ENCODE results near the gene NDUFC1.
"Not testable (repeated sequence)": the region's sequence is repeated elsewhere in the genome, so short reads cannot be mapped to it uniquely, and the experiment has no call there.

The NDUFC1 gene

DNA sequence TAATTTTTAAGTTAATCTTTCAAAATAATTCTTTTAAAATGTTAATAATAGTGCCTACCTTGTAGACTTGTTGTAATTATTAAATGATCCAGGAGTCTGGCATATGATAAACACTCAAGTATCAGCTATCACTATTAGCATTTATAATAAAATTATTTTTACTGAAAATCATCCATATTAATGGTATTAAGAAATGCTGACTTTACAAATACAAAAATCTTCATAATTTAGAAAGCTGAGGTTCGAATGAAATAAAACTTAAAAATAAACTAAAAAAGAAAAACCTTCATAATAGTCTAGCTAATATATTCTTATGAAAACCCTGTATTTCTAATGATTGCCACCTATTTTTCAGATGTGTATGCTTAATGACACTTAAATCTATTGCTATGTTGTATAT is 27.5 kb downstream of the NDUFC1 start:
- Histone ChIP-seq H3K36me3 (ENCODE audit: control insufficient read depth, insufficient read depth, low read length) (no peaks in the 10 kb centered on the region), H3K27ac (ENCODE audit: low read depth, low read length) (no peak overlapping the region), H3K9ac (ENCODE audit: low read depth, low read length) (no peak overlapping the region), H3K27me3 (ENCODE audit: control insufficient read depth, insufficient read depth, low read length) (peaks cover 31% of the 10 kb centered on the region), H3K9me3 (ENCODE audit: control insufficient read depth, insufficient read depth, low read length) (no peaks in the 10 kb centered on the region), H3K4me3 (ENCODE audit: low read depth, low read length) (no peak overlapping the region), H3K4me1 (ENCODE audit: control insufficient read depth, insufficient read depth, low read length) (no peaks in the 10 kb centered on the region)

DNA sequence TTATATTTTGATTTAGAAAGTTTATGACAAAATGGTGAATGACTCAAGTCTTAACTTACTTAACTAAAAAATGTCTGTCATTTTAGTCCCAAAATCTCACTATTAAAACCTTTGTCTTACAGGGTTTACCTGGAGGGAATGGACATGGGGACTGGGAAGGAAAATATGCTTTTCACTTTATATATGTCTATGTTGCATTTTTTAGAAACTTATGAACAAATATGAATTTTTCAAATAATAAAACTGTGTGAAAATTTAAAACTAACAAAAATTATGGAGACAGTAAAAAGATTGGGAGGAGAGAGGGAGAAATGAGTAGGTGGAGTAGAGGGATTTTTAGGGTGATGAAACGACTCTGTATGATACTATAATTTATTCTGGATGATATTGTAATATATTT is 28.4 kb downstream of the NDUFC1 start:
- H3K9ac ChIP-seq (ENCODE audit: low read depth, low read length), result no peak overlapping the region
- H3K4me1 ChIP-seq (ENCODE audit: control insufficient read depth, insufficient read depth, low read length), result no peaks in the 10 kb centered on the region
- H3K36me3 ChIP-seq (ENCODE audit: control insufficient read depth, insufficient read depth, low read length), result no peaks in the 10 kb centered on the region
- peaks cover 21% of the 10 kb centered on the region for H3K27me3 ChIP-seq (ENCODE audit: control insufficient read depth, insufficient read depth, low read length)
- no peak overlapping the region for H3K27ac ChIP-seq (ENCODE audit: low read depth, low read length)
- no peaks in the 10 kb centered on the region for H3K9me3 ChIP-seq (ENCODE audit: control insufficient read depth, insufficient read depth, low read length)
- H3K4me3 ChIP-seq (ENCODE audit: low read depth, low read length), result no peak overlapping the region

DNA sequence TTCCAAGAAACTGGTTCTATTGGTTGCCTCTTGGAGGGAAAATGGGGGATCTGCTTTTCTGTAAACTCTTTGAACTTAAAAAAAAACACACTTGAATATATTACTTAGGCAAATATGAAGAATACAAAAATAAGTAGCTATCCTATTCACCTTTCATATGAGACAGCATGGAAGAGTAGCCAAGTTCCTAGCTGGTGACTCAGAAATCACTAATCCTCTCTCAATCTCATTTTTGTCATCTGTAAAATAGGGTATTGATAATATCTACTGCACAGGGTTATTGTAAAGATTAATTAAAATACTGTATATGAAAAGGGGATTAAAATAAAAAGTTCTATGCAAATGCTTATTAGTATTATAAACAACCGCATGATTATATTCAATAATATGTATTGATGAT is 35.0 kb downstream of the NDUFC1 start:
- no peaks in the 10 kb centered on the region for H3K9me3 ChIP-seq (ENCODE audit: control insufficient read depth, insufficient read depth, low read length)
- no peak overlapping the region for H3K27ac ChIP-seq (ENCODE audit: low read depth, low read length)
- H3K4me1 ChIP-seq (ENCODE audit: control insufficient read depth, insufficient read depth, low read length), result peaks cover 9% of the 10 kb centered on the region; the same call in 1 of the 2 replicates
- H3K4me3 ChIP-seq (ENCODE audit: low read depth, low read length), result no peak overlapping the region
- H3K9ac ChIP-seq (ENCODE audit: low read depth, low read length), result no peak overlapping the region
- no peaks in the 10 kb centered on the region for H3K36me3 ChIP-seq (ENCODE audit: control insufficient read depth, insufficient read depth, low read length)
- no peaks in the 10 kb centered on the region for H3K27me3 ChIP-seq (ENCODE audit: control insufficient read depth, insufficient read depth, low read length)

DNA sequence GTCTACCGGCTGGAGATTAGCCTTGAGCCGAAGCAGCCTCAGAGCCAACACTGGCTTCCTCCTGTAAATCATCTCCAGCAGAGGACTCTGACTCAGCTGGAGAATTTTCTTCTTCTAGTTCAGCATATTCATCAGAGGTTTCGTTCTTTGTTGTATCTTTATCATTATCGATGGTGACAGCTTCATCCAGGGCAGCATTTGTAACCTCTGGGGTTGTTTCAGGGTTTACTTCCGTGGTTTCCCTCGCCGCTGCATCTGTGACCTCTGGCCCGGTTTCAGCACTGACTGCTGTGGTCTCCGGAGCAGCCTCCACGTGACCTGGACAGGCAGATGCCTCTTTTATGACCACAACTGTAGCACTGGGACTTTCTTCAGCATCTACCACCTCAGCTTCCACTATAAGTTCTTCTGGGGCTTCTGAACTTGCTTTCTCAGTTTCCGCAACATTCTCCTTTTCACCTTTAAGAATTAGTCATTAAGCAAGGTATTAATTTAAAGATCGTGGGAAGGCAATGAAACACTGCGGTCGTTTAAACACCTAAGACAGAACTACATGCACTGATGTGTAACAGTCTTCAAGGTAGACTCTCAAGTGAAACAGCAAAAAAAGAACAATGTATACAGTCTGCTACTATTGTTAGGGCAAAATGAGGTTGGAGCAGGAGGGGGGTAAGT is 35.6 kb downstream of the NDUFC1 start:
- peak overlapping the region; percentile 26 for H3K27ac ChIP-seq (ENCODE audit: low read depth, low read length)
- H3K27me3 ChIP-seq (ENCODE audit: control insufficient read depth, insufficient read depth, low read length), result no peaks in the 10 kb centered on the region
- no peak overlapping the region for H3K4me3 ChIP-seq (ENCODE audit: low read depth, low read length)
- H3K9ac ChIP-seq (ENCODE audit: low read depth, low read length), result 0 out of 2 replicates have a peak overlapping the region, but pooled peaks have one; percentile 22
- no peaks in the 10 kb centered on the region for H3K36me3 ChIP-seq (ENCODE audit: control insufficient read depth, insufficient read depth, low read length)
- no peaks in the 10 kb centered on the region for H3K9me3 ChIP-seq (ENCODE audit: control insufficient read depth, insufficient read depth, low read length)
- H3K4me1 ChIP-seq (ENCODE audit: control insufficient read depth, insufficient read depth, low read length), result peaks cover 9% of the 10 kb centered on the region; the same call in 1 of the 2 replicates

DNA sequence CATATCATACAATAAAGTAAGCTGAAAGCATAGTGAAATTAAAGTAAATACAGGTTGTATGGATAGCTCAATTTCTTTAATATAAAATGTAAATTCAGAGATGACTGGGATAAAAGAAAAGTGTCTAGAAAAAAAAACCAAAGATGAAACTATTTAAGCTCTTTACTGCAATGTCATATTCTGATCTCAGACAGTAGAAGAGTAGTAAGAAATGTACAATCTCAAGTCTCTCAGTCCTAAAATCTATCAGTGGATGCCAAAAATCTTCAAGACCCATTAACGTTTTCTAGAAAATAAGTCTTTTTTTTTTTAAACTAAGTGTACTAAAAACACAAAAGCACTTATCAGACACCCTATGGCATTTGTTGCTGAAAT is 36.1 kb downstream of the NDUFC1 start:
- Histone ChIP-seq H3K27ac (ENCODE audit: low read depth, low read length) (no peak overlapping the region), H3K4me1 (ENCODE audit: control insufficient read depth, insufficient read depth, low read length) (peaks cover 9% of the 10 kb centered on the region; the same call in 1 of the 2 replicates), H3K9me3 (ENCODE audit: control insufficient read depth, insufficient read depth, low read length) (no peaks in the 10 kb centered on the region), H3K4me3 (ENCODE audit: low read depth, low read length) (no peak overlapping the region), H3K9ac (ENCODE audit: low read depth, low read length) (no peak overlapping the region), H3K36me3 (ENCODE audit: control insufficient read depth, insufficient read depth, low read length) (no peaks in the 10 kb centered on the region), H3K27me3 (ENCODE audit: control insufficient read depth, insufficient read depth, low read length) (no peaks in the 10 kb centered on the region)

DNA sequence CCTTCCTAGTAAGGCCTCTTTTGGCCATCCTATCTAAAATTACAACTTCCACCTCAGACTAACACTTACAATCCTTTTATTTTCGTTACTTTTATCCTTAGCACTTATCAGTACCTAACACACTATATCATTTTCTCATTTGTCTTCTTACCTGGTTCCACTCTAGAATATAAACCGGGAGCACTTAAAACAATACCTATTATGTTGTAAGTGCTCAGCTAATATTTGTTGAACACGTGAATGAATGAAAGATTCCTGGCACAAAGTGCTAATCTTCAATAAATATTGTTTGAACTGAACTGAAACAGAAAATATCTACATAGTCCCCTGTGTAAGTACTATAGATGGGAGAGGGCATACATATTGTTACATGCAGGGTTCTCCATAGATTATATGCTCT is 36.6 kb downstream of the NDUFC1 start:
- Histone ChIP-seq H3K27me3 (ENCODE audit: control insufficient read depth, insufficient read depth, low read length) (no peaks in the 10 kb centered on the region), H3K36me3 (ENCODE audit: control insufficient read depth, insufficient read depth, low read length) (no peaks in the 10 kb centered on the region), H3K9me3 (ENCODE audit: control insufficient read depth, insufficient read depth, low read length) (no peaks in the 10 kb centered on the region), H3K27ac (ENCODE audit: low read depth, low read length) (no peak overlapping the region), H3K4me1 (ENCODE audit: control insufficient read depth, insufficient read depth, low read length) (peaks cover 9% of the 10 kb centered on the region; the same call in 1 of the 2 replicates), H3K4me3 (ENCODE audit: low read depth, low read length) (no peak overlapping the region), H3K9ac (ENCODE audit: low read depth, low read length) (no peak overlapping the region)

DNA sequence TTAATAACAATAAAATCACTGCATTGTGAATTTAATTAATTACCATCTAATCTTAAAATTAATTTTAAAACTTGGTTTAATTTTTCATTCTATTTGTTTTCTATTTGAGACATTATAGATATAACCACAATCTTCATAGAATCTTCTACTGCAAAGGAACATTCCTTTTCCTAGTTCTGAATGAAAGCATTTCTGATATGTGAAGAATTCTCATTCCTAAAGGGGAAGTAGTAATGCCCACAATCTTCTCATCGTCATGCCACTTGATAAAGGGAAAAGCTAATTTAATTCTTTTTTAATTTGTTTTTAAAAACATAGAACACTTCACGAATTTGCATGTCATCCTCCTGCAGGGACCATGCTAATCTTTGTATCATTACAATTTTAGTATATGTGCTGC is 45.9 kb downstream of the NDUFC1 start:
- H3K27ac ChIP-seq (ENCODE audit: low read depth, low read length), result no peak overlapping the region
- no peaks in the 10 kb centered on the region for H3K27me3 ChIP-seq (ENCODE audit: control insufficient read depth, insufficient read depth, low read length)
- no peaks in the 10 kb centered on the region for H3K36me3 ChIP-seq (ENCODE audit: control insufficient read depth, insufficient read depth, low read length)
- H3K4me1 ChIP-seq (ENCODE audit: control insufficient read depth, insufficient read depth, low read length), result no peaks in the 10 kb centered on the region
- no peaks in the 10 kb centered on the region for H3K9me3 ChIP-seq (ENCODE audit: control insufficient read depth, insufficient read depth, low read length)
- H3K9ac ChIP-seq (ENCODE audit: low read depth, low read length), result no peak overlapping the region
- no peak overlapping the region for H3K4me3 ChIP-seq (ENCODE audit: low read depth, low read length)

DNA sequence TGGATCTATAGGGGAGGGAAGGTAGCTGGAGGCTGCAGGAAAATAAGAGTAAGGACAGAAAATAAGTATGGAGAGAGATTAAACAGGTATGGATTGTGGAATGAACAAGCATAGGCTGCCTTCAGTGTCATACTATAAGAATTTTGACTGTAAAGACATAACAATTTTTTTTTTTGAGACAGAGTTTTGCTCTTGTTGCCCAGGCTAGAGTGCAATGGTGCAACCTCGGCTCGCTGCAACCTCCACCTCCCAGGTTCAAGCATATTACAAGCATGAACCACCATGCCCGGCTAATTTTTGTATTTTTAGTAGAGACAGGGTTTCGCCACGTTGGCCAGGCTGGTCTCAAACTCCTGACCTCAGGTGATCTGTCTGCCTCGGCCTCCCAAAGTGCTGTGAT is 46.7 kb downstream of the NDUFC1 start:
- H3K4me1 ChIP-seq (ENCODE audit: control insufficient read depth, insufficient read depth, low read length); H3K9me3 ChIP-seq (ENCODE audit: control insufficient read depth, insufficient read depth, low read length); H3K36me3 ChIP-seq (ENCODE audit: control insufficient read depth, insufficient read depth, low read length); H3K27ac ChIP-seq (ENCODE audit: low read depth, low read length); H3K9ac ChIP-seq (ENCODE audit: low read depth, low read length); H3K27me3 ChIP-seq (ENCODE audit: control insufficient read depth, insufficient read depth, low read length); H3K4me3 ChIP-seq (ENCODE audit: low read depth, low read length): not testable (repeated sequence)

DNA sequence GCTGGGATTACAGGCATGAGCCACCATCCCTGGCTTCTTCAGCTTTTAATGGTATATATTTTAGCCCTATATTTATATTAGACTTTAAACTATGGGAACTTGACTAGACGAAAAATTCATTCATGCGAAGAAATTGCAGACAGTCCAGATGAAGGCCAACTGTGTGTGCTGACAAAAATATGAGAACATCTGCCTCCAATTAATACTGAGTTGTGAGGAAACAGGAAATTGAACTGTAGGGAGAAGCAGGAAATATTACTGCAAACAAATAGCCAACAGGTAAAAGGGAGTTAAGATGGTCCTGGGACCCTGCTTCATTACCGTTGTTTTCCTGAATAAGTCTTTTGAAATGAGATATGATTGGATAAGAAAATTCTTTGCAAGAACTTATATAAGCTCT is 48.6 kb downstream of the NDUFC1 start:
- Histone ChIP-seq H3K27ac (ENCODE audit: low read depth, low read length) (no peak overlapping the region), H3K36me3 (ENCODE audit: control insufficient read depth, insufficient read depth, low read length) (no peaks in the 10 kb centered on the region), H3K9me3 (ENCODE audit: control insufficient read depth, insufficient read depth, low read length) (no peaks in the 10 kb centered on the region), H3K4me3 (ENCODE audit: low read depth, low read length) (no peak overlapping the region), H3K27me3 (ENCODE audit: control insufficient read depth, insufficient read depth, low read length) (no peaks in the 10 kb centered on the region), H3K4me1 (ENCODE audit: control insufficient read depth, insufficient read depth, low read length) (no peaks in the 10 kb centered on the region), H3K9ac (ENCODE audit: low read depth, low read length) (no peak overlapping the region)

DNA sequence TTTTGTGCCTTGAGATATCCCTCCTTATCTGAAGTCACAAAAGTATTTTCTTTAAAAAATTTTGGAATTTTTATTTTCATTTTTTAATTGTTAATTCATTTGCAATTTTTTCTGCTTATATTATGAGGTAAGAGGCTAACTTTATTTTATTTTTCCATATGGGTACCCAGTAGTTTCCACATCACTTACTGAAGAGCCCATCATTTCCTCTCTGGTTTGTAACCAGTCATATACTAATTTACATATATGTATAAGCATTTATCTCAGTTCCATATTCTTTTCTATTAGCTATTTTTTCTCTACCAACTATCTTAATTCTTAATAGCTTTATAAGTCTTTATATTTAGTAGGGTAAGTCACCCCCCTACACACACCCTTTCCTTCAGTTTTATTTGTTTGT is 49.2 kb downstream of the NDUFC1 start:
- no peak overlapping the region for H3K27ac ChIP-seq (ENCODE audit: low read depth, low read length)
- H3K4me1 ChIP-seq (ENCODE audit: control insufficient read depth, insufficient read depth, low read length), result no peaks in the 10 kb centered on the region
- no peak overlapping the region for H3K4me3 ChIP-seq (ENCODE audit: low read depth, low read length)
- H3K27me3 ChIP-seq (ENCODE audit: control insufficient read depth, insufficient read depth, low read length), result no peaks in the 10 kb centered on the region
- H3K36me3 ChIP-seq (ENCODE audit: control insufficient read depth, insufficient read depth, low read length), result no peaks in the 10 kb centered on the region
- H3K9me3 ChIP-seq (ENCODE audit: control insufficient read depth, insufficient read depth, low read length), result no peaks in the 10 kb centered on the region
- H3K9ac ChIP-seq (ENCODE audit: low read depth, low read length), result no peak overlapping the region

DNA sequence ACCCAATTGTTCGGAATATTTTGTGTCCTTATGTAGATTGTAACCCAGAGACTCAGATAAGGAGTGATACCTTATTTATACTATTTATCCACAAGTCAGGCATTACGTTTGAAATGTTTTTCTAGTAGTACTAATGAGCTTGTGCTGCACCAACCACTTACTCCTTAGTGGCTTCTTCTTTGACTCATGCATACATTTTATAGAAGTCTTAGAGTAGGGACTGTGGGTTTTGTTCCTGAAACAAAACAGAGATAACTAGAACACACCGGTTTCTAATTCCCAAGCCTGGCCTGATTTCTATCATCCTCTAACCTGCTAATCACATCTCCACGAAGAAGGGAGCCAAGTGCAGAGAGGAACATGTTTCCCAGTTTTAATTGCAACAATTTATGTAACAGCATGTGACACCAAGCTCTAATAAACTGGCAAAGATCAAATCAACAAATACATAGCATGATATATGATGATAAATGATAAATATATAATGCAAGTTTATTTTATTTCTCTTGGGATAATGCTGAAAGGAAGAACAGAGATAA is 54.5 kb downstream of the NDUFC1 start:
- H3K36me3 ChIP-seq (ENCODE audit: control insufficient read depth, insufficient read depth, low read length), result no peaks in the 10 kb centered on the region
- H3K9ac ChIP-seq (ENCODE audit: low read depth, low read length), result no peak overlapping the region
- H3K4me1 ChIP-seq (ENCODE audit: control insufficient read depth, insufficient read depth, low read length), result no peaks in the 10 kb centered on the region
- H3K9me3 ChIP-seq (ENCODE audit: control insufficient read depth, insufficient read depth, low read length), result no peaks in the 10 kb centered on the region
- H3K27me3 ChIP-seq (ENCODE audit: control insufficient read depth, insufficient read depth, low read length), result no peaks in the 10 kb centered on the region
- no peak overlapping the region for H3K4me3 ChIP-seq (ENCODE audit: low read depth, low read length)
- H3K27ac ChIP-seq (ENCODE audit: low read depth, low read length), result no peak overlapping the region

Measured in HUES48 (cell line).